GM12873 (cell line): Measurements from ENCODE around the gene EIF3I.

Source experiments
- TF ChIP-seq, protein P1 (sequence below): IDR thresholded peaks from 2 replicates; pipeline ENCODE4 v1.5.1; 2012; ENCODE audit warnings: low read depth, mild to moderate bottlenecking, moderate library complexity, low read length, control low read depth; ENCODE audit not compliant: insufficient read depth; ENCODE audit errors: missing control alignments

Gene EIF3I

DNA sequence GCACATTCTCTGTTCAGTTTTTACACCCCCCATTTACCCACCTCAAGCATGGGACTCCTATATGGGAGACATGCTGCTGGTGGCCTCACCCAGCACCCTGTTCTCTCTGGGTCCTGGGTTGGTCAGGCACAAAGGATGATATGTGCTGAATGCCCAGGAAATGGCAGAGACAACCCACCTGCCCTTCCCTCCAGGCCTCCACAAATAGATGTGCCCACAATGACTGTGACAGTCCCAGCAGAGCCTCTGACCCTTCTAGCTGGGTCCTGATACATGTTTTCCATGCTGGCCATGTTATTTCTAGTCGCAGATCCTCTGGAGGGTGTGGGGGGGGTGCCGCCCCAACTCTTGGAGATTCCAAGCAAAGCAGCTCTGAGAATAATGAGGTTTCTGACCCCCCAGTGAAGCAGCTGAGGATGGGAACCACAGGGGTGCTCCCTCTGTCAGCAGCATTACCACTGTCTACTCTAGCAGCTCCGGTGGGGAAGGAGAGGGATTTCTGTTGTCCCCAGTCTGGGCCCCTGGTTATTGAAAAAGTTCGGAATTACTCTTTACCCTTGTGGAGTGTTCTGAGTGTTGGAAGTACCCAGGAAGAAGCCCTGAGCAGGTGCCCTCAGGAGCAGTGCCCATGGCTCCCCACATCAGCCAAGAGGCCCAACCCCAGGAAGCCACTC lies 23.0 kb upstream of the EIF3I start:
- TF ChIP-seq, protein P1, sequence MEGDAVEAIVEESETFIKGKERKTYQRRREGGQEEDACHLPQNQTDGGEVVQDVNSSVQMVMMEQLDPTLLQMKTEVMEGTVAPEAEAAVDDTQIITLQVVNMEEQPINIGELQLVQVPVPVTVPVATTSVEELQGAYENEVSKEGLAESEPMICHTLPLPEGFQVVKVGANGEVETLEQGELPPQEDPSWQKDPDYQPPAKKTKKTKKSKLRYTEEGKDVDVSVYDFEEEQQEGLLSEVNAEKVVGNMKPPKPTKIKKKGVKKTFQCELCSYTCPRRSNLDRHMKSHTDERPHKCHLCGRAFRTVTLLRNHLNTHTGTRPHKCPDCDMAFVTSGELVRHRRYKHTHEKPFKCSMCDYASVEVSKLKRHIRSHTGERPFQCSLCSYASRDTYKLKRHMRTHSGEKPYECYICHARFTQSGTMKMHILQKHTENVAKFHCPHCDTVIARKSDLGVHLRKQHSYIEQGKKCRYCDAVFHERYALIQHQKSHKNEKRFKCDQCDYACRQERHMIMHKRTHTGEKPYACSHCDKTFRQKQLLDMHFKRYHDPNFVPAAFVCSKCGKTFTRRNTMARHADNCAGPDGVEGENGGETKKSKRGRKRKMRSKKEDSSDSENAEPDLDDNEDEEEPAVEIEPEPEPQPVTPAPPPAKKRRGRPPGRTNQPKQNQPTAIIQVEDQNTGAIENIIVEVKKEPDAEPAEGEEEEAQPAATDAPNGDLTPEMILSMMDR = no peak

DNA sequence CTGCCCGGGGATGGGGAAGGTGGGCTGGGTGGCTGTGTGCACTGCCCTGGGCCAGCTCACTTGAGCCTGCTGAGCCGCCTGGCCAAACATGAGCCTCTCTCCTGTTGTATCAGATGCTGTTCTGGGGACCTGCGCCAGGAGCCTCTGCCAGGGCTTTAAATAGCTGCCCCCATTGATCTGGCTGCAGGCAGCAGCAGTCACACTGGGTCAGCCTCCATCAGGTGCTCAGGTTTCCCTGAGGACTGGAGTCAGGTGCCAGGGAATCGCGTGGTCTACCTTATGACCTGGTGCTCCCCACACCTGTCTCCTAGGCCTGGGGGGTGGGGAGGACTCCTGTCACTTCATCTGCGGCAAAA lies 22.5 kb upstream of the EIF3I start:
- TF ChIP-seq, protein P1 = no peak

DNA sequence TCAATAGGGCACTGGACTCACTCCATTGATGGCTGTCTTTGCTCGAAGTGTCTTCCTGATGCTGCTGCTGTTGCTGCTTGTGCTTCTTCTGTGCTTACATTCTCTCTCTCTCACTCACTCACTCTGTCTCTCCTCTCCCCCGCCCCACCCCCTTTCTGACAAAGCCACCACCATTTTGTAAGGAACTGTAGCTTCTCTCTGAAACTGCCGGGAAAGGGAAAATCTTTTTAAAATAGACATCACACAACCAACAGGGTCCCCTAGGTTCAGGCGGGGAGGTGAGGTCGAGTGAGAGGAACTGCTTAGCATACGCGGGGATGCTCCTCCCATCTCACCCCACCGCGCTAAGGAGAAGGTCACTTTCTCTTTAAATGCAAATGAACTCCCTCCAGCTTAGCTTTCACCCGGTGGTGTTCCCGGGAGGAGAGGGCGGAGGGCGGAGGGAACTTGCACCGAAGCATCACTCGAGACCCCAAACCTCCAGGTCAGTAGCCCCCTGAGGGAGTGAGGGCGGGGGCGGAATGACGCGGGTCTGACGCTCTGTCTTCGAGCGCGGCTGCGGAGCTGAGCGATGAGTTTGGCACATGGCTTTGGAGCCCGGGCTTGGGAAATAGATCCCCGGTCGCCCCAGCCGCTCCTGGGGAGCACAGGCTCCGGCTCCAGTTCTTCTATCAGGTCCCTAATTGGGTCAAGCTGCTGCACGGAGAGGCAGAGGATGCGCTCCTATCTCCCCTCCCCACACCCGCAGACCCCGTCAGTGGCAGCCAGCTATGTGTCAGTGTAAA lies 21.8 kb upstream of the EIF3I start, which contains the start of gene CCDC28B:
Gene CCDC28B (plus strand): TSS at position 370 of the 785 bp plus-strand sequence. CDS start 1,341 bp downstream, outside the sequence.
- TF ChIP-seq, protein P1 = no peak

DNA sequence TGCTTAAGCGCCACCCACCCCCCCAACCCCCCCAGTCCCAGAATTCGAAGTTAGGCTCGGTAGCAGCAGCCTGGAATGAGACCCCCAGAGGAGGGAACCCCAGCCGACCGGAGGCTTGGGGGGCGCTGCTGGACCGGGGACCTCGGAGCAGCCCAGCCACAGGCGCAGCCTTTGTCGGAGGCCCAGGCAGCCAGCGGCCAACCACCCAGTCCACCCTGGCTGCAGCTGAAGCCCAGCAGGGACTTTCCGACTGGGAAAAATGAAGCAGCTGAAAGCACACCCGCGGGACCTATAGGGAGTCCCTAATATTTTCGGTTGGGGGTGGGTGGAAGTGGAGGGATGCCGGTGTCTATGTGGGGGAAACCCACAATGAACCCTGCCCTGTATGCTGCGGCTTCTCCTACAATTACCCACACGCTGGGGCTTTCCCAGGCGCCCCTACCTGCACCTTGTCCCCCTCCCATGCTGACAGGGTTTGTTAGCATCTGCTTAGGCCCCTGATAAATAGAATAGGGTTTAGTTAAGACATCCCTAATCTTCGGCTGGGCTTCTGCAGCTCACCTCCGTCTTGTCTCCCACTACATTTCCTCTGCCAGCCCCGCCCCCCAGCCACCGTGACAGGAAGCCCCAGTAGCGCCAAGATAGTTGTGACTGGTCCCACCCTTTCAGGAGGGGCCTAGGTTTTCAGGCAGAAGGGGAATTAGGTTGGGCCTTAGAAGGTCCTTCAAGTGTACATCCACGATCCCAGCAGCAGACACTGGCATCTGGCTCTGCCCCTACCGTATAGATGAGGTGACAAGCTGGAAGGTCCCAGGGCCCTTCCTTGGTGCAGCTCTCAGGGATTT lies 21.0 kb upstream of the EIF3I start:
- TF ChIP-seq, protein P1 = peak; percentile 7

DNA sequence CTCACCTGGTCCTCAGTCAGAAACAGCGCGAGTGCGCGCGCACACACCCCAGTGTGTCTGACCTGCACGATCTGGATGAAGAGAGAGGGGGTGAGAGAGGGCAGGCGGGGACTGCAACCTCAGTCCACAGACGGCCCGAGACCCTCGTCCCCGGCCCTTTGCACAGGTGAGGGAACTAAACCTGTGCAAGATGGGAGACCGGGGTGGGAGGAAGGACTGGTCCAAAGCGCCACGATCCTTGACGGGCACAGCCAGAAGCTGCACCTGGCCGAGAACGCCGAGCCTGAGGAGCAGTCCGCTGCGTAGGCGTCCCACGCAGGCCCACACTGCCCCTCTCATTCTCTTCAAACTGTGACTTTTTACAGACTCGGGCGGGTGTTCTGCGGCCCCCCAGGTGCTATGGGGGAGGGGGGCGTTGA lies 17.3 kb upstream of the EIF3I start:
- TF ChIP-seq, protein P1 = no peak

DNA sequence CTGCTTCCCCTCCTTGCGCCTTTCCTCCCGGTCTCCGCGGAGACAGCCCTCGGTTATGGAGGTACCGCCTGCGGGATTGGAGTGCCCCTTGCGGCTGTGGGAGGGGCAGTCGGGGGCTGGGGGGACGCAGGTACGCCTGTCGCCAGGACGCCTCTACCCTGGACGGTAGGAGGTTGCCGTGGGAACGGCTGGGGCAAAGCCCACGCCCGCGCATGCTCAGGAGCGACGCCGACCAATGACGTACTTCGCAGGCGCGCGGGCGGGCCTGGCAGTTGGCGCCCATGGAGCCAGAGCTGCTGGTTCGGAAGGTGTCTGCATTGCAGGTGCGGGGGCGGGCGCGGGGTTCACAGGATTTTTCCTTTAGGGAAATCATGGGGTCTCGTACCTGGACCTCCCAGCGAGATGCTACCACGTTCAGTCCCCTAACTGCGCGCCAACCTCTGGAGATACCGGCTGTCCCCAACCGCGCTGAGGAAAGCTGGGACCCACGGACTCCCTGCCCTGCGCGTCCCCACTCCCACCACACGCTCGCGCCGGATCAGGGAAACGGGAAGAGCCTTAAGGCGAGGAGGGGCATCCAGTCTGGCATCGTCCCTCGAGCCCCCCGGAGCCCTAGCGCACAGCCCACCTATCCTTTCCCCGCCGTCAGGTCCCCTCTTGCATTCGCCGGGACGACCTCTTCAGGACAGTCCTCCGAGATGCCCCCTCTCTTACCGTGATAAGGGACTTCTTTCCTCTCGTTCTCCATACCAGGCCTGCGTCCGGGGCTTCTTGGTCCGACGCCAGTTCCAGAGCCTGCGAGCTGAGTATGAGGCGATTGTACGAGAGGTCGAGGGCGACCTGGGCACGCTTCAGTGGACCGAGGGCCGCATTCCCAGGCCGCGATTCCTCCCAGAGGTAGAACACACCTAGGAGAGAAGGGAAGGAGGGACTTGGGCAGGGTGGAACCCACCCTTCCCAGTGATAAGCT lies 16.5 kb upstream of the EIF3I start, which contains the start of gene IQCC:
Gene IQCC (plus strand): TSS at position 271 of the 970 bp plus-strand sequence. CDS start 11 bp downstream, at position 282.
- TF ChIP-seq, protein P1 = no peak
